GM18861 (cell line): ENCODE results near the gene GJB5.
"Not testable (repeated sequence)": the region's sequence is repeated elsewhere in the genome, so short reads cannot be mapped to it uniquely, and the experiment has no call there.

Source experiments
- ATAC-seq: cut with Tn5 transposase; IDR thresholded peaks from one replicate; pipeline ENCODE4 v1.9.1; 2021; ENCODE audit not compliant: unreplicated experiment

Gene GJB5

DNA sequence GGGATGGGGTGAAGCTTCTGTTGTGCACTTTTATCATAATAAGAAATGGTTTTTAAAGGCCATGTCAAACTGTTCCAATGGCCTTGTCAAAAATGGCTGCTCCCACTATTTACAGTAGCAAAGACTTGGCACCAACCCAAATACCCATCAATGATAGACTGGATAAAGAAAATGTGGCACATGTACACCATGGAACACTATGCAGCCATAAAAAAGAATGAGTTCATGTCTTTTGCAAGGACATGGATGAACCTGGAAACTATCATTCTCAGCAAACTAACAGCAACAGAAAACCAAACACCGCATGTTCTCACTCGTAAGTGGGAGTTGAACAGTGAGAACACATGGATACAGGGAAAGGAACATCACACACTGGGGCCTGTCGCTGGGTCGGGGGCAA lies 18.3 kb downstream of the GJB5 start:
- ATAC-seq, result not testable (repeated sequence)

DNA sequence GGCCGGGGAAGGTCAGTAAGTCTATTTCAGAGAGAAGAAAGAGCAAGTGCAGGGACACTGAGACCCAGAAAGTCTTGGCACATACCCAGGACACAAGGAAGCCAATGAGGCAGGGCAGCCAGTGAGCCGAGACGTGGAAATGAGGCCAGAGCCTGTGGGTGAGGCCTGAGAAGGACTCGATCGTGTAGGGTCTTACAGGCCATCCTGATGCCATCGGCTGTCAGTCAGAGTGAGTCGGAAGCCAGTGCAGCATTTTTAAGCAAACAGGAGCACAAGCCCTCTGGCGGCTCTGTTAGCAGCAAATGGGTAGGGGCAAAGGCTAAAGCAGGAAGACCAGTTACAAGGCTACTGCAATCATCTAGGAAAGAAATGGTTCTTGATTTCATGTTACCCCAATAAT lies 20.1 kb downstream of the GJB5 start:
- no peak for ATAC-seq

DNA sequence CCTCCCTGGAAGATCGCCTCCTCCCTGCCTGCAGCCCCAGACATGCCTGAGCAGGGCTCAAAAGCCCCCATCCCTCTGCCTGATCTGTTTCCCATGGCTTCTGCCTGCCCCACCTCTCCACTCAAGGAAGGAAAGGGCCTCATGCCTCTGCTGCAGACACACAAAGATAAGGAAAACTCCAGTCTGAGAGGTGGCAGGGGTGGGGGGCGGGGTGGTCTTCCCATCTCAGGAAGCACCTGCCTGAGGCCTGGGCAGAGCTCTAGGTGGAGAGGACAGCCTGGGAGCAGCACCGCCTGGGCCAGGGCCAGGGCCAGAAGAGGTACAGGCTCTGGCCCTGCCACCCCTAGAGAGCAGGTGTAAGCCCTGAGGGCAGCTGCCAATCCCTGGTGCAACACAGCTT lies 22.1 kb downstream of the GJB5 start:
- no peak for ATAC-seq

DNA sequence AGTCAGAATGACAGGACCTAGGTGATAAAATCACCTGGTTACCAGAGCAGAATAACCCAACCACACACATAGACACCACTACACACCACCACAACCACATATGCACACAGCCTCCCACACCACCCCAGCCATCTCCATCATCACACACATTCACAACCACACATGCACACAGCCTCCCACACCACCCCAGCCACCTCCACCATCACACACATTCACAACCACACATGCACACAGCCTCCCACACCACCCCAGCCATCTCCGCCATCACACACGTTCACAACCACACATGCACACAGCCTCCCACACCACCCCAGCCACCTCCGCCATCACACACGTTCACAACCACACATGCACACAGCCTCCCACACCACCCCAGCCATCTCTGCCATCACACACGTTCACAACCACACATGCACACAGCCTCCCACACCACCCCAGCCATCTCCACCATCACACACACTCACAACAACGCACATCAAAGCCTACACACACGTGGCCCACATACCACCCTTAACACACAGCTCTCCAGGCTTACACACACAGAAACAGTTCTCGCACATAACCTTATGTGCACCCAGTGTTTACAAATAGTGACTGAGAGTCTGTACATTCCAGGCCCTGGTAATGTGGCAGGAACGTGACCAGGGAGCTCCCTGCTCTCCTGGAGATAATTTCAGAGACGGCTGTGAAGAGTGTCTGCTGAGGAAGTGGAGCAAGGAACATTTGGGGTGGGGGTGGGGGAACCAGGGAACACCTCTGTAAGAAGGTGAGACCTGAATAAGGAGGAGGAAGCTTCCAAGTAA lies 22.9 kb downstream of the GJB5 start:
- no peak for ATAC-seq

DNA sequence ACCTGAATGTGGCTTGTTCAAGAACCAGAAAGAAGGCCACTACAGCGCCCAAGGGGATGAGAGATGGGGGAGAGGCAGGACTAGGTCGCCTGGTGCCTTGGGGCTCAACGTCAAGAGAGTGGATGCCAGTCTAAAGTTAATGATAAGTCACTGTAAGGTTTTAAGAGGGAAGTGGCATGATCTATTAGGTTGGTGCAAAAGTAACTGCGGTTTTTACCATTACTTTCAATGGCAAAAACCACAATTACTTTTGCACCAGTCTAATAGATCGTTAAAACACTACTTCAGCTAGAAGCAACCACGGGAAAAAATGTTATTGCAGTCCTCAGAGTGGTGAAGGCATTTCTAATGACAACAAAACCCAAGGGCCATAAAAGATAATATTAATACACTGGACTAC lies 23.5 kb downstream of the GJB5 start:
- no peak for ATAC-seq

DNA sequence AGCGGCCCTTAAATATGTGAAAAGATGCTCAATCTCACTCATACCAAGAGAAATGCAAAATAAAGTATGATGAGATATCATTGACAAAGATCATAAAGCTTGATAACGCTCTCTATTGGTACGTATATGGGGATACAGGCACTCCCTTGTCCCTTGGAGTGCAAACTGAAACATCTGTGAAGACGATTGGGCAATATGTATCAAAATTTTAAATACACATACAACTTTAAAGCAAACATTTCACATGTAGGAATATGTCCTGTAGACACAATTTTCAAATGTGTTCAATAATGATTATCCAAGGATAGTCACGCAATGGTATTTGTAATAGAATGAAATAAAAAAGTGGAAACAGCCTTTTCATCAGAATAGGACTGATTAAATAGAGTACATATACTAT lies 24.2 kb downstream of the GJB5 start:
- ATAC-seq, result no peak

DNA sequence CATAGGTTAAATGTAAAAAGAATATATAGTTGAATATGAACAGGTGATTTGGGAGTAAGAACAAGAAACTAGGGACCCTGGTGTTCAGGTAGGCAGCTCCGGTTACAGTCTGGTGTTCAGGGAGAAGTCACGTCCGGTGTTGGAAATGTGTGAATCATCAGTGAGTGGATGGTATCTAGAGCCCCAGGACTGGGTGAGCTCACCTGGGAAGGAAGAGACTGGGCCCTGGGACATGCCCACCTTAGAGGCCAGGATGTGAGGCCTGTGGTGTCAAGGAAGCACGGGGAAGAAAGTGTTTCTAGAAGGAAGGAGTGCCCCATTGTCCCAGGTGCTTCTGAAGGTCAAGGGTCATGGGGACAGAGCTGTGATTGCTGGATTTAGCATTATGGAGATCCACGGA lies 24.7 kb downstream of the GJB5 start:
- no peak for ATAC-seq

DNA sequence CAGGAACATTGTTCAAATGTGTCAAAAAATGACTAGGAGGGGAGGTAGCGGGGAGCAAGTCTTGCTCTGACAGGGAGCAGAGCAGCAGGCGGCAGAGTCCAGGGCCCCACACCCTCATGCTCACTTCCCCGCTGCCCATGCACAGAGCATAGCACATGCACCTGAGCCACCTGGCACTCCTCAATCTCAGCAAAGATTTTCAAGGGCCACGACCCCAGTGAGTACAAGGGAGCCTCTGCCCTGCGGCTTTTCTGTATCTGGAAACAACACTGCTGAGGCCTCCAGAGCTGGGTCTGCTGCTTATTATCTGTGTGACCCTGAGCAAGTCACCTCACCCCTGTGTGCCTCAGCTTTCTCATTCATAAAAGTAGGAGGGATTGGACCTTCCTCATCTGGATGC lies 25.1 kb downstream of the GJB5 start:
- ATAC-seq, result no peak

DNA sequence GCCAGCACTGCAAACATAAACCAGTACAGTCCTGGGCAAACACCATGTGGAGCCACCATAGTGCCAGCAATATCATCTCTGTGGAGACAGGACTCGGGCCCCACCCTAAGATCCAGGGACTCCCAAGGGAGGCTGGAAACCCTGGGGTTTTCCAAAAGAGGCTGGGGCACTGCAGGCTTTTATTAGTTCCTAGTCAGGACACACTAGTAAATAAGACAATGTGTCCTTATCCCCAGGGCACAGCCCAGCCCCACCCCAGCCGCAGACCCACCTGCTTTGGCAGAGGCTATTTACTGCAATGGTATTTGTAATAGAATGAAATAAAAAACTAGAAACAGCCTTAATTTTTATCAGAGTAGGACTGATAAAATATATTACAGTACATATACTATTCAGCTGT lies 25.7 kb downstream of the GJB5 start:
- ATAC-seq, result no peak

DNA sequence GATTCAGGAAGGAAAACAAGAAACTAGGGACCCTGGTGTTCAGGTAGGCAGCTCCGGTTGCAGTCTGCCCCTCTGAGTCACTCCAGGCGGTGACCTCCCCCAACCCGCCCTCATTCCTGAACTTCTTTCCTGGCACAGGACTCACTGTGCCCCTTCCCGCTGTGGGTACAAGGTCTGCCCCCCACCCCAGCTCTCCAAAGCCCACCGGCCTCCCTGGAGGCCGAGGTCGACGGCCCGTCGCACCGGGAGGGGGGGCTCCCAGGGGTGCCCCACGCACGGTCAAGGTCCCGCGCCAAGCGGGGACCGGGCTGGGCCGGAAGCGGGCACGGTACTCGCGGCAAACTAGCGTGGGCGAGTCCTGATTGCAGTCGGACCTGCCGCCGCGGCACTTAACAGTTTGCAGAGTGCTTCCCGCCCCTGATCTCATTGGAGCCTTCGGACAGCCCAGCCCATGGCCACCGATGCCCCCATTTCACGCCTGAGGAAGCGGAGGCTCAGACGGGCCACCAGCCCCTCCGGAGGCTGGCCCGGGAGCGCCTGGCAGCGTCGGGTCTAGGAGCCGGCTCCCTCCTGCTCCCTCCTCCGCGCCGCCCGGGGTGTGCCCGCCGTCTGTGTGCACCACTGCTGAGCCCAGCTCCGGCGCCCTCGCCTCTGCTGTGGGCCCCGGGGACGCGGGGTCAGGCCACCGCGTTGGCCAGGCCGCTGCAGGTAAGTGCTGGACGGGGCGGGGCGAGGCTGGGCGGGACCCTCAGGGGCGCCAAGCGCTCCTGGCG lies 26.4 kb downstream of the GJB5 start, which contains the start of gene GJB3:
Gene GJB3, plus strand, starts transcription at position 144 of the 773 bp plus-strand sequence. CDS start 3,549 bp downstream, outside the sequence.
- no peak for ATAC-seq

DNA sequence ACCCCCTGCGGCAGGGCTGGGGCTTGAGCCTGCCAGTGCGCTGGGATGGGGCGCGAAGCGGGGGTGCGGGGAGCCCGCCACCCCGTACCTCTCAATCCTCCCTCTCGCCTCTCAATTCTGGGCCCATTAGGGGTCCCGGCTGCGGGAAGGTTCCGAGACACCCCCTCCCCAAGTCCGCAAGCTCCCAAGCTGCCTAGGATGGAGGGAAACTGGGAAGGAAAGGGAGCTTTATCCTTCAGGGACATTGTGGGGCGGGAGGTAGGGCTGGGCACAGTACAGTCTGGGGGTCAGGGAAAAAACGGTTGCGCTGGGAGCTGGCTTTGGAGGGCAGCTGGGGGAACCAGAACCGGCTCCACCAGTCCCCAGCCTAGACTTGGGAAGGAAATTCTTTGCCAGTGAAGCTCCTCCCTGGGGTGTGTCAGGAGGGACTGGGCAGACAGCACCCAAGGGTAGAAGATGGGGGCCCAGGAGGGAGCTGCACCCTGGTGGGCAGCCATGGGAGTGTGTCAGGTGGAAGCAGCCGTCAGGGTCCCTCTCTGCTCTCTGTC lies 27.1 kb downstream of the GJB5 start:
- ATAC-seq, result no peak

DNA sequence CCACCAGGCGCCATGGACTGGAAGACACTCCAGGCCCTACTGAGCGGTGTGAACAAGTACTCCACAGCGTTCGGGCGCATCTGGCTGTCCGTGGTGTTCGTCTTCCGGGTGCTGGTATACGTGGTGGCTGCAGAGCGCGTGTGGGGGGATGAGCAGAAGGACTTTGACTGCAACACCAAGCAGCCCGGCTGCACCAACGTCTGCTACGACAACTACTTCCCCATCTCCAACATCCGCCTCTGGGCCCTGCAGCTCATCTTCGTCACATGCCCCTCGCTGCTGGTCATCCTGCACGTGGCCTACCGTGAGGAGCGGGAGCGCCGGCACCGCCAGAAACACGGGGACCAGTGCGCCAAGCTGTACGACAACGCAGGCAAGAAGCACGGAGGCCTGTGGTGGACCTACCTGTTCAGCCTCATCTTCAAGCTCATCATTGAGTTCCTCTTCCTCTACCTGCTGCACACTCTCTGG lies 29.9 kb downstream of the GJB5 start:
- no peak for ATAC-seq

DNA sequence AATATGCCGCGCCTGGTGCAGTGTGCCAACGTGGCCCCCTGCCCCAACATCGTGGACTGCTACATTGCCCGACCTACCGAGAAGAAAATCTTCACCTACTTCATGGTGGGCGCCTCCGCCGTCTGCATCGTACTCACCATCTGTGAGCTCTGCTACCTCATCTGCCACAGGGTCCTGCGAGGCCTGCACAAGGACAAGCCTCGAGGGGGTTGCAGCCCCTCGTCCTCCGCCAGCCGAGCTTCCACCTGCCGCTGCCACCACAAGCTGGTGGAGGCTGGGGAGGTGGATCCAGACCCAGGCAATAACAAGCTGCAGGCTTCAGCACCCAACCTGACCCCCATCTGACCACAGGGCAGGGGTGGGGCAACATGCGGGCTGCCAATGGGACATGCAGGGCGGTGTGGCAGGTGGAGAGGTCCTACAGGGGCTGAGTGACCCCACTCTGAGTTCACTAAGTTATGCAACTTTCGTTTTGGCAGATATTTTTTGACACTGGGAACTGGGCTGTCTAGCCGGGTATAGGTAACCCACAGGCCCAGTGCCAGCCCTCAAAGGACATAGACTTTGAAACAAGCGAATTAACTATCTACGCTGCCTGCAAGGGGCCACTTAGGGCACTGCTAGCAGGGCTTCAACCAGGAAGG lies 30.5 kb downstream of the GJB5 start:
- ATAC-seq, result no peak

DNA sequence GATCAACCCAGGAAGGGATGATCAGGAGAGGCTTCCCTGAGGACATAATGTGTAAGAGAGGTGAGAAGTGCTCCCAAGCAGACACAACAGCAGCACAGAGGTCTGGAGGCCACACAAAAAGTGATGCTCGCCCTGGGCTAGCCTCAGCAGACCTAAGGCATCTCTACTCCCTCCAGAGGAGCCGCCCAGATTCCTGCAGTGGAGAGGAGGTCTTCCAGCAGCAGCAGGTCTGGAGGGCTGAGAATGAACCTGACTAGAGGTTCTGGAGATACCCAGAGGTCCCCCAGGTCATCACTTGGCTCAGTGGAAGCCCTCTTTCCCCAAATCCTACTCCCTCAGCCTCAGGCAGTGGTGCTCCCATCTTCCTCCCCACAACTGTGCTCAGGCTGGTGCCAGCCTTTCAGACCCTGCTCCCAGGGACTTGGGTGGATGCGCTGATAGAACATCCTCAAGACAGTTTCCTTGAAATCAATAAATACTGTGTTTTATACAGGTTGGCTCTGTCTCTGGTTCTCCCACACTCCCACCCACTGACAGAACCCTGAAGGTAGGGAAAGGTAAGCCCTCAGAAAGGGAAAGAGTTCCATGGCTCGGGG lies 31.1 kb downstream of the GJB5 start:
- ATAC-seq, result no peak

DNA sequence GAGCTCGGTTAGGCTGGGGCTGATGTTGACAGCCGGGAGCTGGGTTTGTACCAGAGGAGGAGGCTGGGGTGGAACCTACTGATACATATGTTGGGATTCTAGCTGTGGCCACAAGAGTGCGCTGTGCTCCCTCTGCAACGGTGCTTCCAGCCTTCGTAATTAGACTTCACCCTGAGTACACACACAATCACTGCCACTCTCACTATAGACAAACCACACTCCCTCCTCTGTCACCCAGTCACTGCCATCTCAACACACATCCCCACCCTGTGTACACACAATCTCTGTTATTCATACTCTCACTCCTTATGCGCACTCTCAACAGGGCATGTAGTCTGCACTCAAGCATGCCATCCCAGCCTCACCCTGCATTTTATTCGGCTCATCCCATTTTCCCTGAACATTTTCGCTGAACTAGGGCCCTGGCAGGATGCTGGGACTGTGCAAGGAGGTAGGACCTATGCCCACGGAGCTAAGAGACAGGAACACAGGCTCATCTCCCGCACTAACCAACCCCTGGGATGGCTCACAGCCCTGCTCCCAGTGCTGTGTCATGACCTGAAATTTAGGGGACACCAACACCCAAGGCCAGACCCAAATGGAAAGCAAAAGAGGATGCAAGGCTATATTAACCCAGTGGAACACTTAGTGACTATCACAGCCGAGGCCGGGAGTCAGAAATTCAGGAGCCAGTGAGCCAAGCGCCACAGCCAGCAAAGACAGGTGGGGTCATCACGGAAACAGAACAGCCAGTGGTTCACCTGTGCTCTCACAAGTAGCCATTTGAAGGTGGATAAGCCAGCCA lies 31.9 kb downstream of the GJB5 start:
- no peak for ATAC-seq

DNA sequence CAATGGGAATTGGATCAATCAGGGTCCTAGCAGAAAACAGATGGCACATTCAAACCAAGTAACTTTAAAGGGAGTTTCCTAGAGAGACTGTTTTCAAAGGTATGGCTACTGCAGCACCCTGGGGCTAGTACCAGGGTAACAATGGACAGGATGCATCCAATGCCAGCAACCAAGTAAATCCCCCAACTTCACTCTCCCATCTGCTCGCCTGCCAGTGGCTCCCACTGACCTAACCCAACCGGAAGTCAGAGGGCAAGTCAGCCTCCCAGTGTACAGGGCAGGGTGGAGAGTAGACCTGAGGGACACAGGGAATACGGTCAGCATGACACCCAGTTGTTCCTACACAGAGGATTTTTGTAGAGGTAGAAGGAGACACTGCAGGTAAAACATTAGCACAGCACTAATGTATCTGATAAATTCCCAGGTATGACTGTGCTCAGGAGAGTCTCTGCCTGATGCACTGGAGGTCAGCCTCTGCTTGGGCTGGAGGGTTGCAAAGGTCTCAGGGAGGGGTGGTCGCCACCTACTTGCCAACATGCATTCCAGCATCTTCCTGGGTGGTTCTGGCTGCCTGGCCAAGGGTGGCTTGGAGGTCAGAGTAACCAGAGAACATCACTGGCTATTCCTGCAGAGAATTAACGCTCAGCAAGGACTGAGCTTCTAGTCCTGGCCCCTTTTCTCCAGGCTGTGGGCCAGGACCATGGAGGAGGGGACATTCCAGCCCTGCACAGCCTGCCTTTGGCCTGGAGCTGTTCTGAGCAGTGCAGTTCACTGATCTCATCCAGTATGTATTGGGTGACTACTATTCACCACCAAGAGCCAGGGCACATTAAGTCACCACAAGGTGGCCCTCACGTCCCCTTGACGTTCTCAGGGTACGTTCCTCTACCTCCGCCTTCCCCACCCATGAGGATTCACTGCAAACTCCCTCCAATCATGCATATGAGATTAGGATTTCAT lies 32.9 kb downstream of the GJB5 start:
- no peak for ATAC-seq

DNA sequence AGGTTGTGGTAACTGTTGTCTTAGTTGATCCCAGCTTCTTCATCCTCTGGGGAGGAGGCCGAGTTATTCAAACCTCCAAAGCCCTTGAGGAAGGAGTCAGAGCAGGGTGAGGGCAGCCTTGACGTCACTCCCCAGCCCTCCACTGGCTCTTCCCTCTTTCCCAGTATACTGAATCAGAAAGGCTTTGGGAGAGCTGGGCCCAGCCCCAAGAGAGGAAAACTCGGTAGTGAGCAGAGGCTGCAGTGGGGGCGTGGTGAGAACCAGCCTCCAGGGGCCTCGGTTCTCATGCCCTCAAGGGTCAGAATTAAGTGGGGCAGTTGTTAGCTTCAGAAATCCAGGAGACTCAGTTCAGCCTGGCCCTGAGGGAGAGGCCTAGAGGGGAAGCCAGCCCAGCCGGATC lies 36.1 kb downstream of the GJB5 start:
- ATAC-seq, result no peak

DNA sequence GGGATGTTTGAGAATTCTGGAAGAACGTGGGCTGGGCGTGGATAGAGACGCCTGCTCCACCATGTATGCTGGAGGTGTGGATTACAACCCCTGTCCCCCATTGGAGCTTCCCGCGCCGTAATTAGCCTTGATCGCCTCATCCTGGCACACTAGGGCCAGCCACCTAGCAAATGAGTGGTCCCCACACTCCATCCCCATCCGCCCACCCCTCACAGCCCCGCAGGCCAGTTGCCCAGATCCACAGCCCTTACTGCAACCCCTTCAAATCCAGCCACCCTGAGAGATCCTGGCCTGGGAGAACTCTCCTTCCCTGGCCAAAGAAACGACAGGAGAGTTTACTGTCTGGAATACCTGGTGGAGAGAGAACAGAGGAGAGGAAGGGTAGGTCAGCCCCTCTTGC lies 37.6 kb downstream of the GJB5 start:
- no peak for ATAC-seq
